Measurements from ENCODE around the gene ING4. TPM values are rescaled to one million over a fixed set of nuclear protein-coding genes. Genes with fewer than 3 reads are reported as not detected.

ING4 gene
- total and polyA plus RNA-seq, 2 of the 4 experiments (the other 2 are of a cell fraction): 22.0 to 47.5 TPM

GRCh38 chr12:6699259-6699988 lies 36.5 kb upstream of the ING4 start (continued):
- TF ChIP-seq, protein P1, sequence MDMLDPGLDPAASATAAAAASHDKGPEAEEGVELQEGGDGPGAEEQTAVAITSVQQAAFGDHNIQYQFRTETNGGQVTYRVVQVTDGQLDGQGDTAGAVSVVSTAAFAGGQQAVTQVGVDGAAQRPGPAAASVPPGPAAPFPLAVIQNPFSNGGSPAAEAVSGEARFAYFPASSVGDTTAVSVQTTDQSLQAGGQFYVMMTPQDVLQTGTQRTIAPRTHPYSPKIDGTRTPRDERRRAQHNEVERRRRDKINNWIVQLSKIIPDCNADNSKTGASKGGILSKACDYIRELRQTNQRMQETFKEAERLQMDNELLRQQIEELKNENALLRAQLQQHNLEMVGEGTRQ (IDR thresholded peaks at IDR 0.05; ENCODE audit: low read depth, low read length): no peak
- no peak for TF ChIP-seq ELK1 (IDR thresholded peaks at IDR 0.05; ENCODE audit: borderline replicate concordance, low read depth, low read length)
- no peak for TF ChIP-seq POLR2A (IDR thresholded peaks at IDR 0.05; ENCODE audit: low read depth, low read length)
